HEK293T (cell line): ENCODE results near the gene CBFA2T2.

Experiments
- CTCF ChIA-PET: fragments of 350-600 bp; formaldehyde crosslinking; extraction: SDS; loops from one replicate; lab custom pipeline; 2021; ENCODE audit warnings: antibody characterized with exemption, inconsistent platforms; lab: Yijun Ruan, JAX
- POLR2A ChIA-PET: fragments of 350-600 bp; formaldehyde crosslinking; extraction: SDS; loops from one replicate; lab custom pipeline; 2020; ENCODE audit warnings: antibody characterized with exemption, inconsistent platforms; lab: Yijun Ruan, JAX
- DNase-seq: peaks from one replicate; pipeline ENCODE4 v3.0.0; 2012; ENCODE audit warnings: mixed read lengths; ENCODE audit errors: extremely low spot score
- ARNT ChIP-seq: fragments of 450-650 bp; IDR thresholded peaks from 2 replicates; pipeline ENCODE4 v1.6.1; 2017; ENCODE audit warnings: mild to moderate bottlenecking
- BHLHE40 ChIP-seq: fragments of 450-650 bp; IDR thresholded peaks from 2 replicates; pipeline ENCODE4 v1.6.1; 2016; ENCODE audit warnings: mild to moderate bottlenecking, moderate library complexity, borderline replicate concordance
- CTBP1 ChIP-seq: fragments of 450-650 bp; IDR thresholded peaks from 2 replicates; pipeline ENCODE4 v1.6.1; 2016; ENCODE audit warnings: borderline replicate concordance
- ELF4 ChIP-seq: fragments of 450-650 bp; IDR thresholded peaks from 2 replicates; pipeline ENCODE4 v1.6.1; 2017; ENCODE audit warnings: antibody characterized with exemption
- FOXA1 ChIP-seq: fragments of 450-650 bp; IDR thresholded peaks from 2 replicates; pipeline ENCODE4 v1.6.1; 2016; ENCODE audit warnings: mild to moderate bottlenecking
- FOXK2 ChIP-seq: fragments of 450-650 bp; IDR thresholded peaks from 2 replicates; pipeline ENCODE4 v1.6.1; 2016; ENCODE audit warnings: mild to moderate bottlenecking
- FOXM1 ChIP-seq: fragments of 450-650 bp; IDR thresholded peaks from 2 replicates; pipeline ENCODE4 v1.6.1; 2017; ENCODE audit warnings: mild to moderate bottlenecking, borderline replicate concordance
- HDGF ChIP-seq: fragments of 450-650 bp; IDR thresholded peaks from 2 replicates; pipeline ENCODE4 v1.6.1; 2017; ENCODE audit warnings: antibody characterized with exemption, borderline replicate concordance
- L3MBTL2 ChIP-seq: fragments of 450-650 bp; conservative IDR thresholded peaks from 2 replicates; pipeline ENCODE4 v1.6.1; 2016; ENCODE audit warnings: mild to moderate bottlenecking
- LEF1 ChIP-seq: fragments of 450-650 bp; IDR thresholded peaks from 2 replicates; pipeline ENCODE4 v1.6.1; 2017; ENCODE audit warnings: mild to moderate bottlenecking, borderline replicate concordance
- NFRKB ChIP-seq: fragments of 450-650 bp; IDR thresholded peaks from 2 replicates; pipeline ENCODE4 v1.6.1; 2016; ENCODE audit warnings: mild to moderate bottlenecking, moderate library complexity
- PKNOX1 ChIP-seq: fragments of 450-650 bp; IDR thresholded peaks from 2 replicates; pipeline ENCODE4 v1.6.1; 2016
- SP1 ChIP-seq: fragments of 450-650 bp; IDR thresholded peaks from 2 replicates; pipeline ENCODE4 v1.6.1; 2017
- SUZ12 ChIP-seq: fragments of 450-650 bp; IDR thresholded peaks from 2 replicates; pipeline ENCODE4 v1.6.1; 2016; ENCODE audit warnings: mild to moderate bottlenecking
- TARDBP ChIP-seq: fragments of 450-650 bp; IDR thresholded peaks from 2 replicates; pipeline ENCODE4 v1.6.1; 2016
- ZNF384 ChIP-seq: fragments of 450-650 bp; IDR thresholded peaks from 2 replicates; pipeline ENCODE4 v1.6.1; 2016

The CBFA2T2 gene

DNA sequence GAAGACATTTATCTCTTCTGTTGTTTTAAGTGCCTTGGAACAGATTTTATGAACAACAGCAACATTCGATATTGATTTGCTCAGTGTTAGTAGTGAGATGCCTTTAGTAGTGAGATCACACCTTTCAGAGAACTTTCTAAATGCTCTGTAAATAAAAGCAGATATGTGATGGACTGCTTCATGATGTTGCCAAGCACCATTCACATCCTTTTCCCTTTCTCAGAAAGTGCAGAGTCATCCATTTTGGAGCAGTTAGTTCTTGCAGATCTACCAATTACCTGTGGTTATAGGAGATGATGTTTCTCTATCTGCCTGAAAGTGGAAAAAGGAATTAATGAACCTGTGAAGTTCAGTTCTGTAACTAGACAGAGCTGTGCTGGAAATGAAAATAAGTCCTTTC is 27.0 kb downstream of the CBFA2T2 start:
- DNase-seq, result no peak
- ChIA-PET POLR2A (no interaction called here), CTCF (interaction anchor here (0.6 to 1.3 kb wide), 2 partner anchors 52 to 137 kb away, joined by 3 to 5 read pairs; no protein-coding TSS in a partner anchor)
- TF ChIP-seq CTBP1 (no peak), SP1 (no peak), LEF1 (no peak), BHLHE40 (no peak), ARNT (no peak), FOXA1 (no peak), PKNOX1 (no peak), FOXK2 (no peak), ELF4 (no peak), ZNF384 (no peak), HDGF (no peak), NFRKB (no peak), L3MBTL2 (no peak), SUZ12 (no peak), TARDBP (no peak)

GRCh38 chr20:33518071-33518470 is 28.2 kb downstream of the CBFA2T2 start:
- TF ChIP-seq ZNF384 (no peak), FOXM1 (no peak), PKNOX1 (no peak), TARDBP (no peak), ELF4 (no peak), ARNT (no peak), FOXA1 (no peak), FOXK2 (no peak), CTBP1 (no peak), SP1 (no peak), NFRKB (no peak), L3MBTL2 (no peak)
- no peak for DNase-seq
- POLR2A ChIA-PET, result no interaction called here
- CTCF ChIA-PET, result interaction anchor here (0.7 kb wide), 2 partner anchors 61 to 67 kb away, joined by 3 to 5 read pairs; no protein-coding TSS in a partner anchor

DNA sequence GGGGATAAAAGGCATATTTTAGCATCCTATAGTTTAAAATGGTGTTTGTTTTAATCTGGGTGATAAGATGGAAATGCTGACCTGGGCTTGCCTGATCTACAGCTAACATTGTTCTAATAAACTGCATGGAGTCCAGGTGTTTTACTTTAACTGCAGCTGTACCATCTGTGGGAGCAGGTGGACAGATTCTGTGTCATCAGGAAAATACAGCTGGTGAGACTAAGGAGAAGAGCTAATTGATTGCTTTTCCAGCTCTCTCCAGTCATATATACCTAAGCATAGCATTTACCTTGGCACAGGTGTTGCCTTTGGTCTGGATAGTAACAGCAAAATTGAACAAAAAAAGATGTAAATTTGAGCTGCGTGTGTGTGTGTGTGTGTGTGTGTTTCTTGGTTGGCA is 31.6 kb downstream of the CBFA2T2 start:
- no peak for DNase-seq
- TF ChIP-seq ZNF384 (no peak), SUZ12 (no peak), FOXK2 (no peak), TARDBP (no peak), HDGF (no peak), CTBP1 (no peak), BHLHE40 (no peak), L3MBTL2 (no peak), PKNOX1 (no peak)
- POLR2A ChIA-PET, result interaction anchor here (1.1 kb wide), 1 partner anchor 32 kb away, joined by 4 read pairs; the partner anchor contains the start of gene CBFA2T2
- CTCF ChIA-PET, result no interaction called here

- TF ChIP-seq LEF1 (no peak), CTBP1 (no peak), PKNOX1 (no peak), FOXM1 (no peak), NFRKB (no peak), SUZ12 (no peak), SP1 (no peak), FOXK2 (no peak), BHLHE40 (no peak), ARNT (no peak), ZNF384 (no peak), ELF4 (no peak), L3MBTL2 (no peak), HDGF (no peak)
- CTCF ChIA-PET, result no interaction called here
- POLR2A ChIA-PET, result interaction anchor here (1.1 kb wide), 1 partner anchor 33 kb away, joined by 4 read pairs; the partner anchor contains the start of gene CBFA2T2
- DNase-seq, result no peak
These were observed 32.4 kb downstream of the CBFA2T2 start for GRCh38 chr20:33522256-33522820.

DNA sequence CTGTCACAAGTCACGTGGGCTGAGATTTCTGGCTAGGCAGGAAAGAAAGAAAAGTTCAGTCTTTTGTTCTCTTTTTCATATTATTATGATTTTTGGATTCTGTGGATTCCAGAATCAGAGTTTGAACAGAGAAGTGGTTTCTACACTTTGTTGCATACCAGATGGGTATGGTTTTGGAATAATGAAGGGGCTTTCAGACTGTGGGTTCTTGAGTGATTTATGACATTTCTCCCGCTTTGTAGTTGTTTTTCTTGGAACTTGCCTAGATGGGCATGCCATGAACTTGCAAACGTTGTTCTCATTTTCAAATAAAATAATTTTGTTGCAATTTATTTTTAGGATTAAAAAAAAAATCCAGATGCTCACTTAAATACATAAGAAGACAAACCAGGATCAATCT is 34.4 kb downstream of the CBFA2T2 start:
- CTCF ChIA-PET, result no interaction called here
- POLR2A ChIA-PET, result no interaction called here

More for the DNA sequence above, 34.4 kb downstream of the CBFA2T2 start:
- no peak for DNase-seq
- no peak for TF ChIP-seq BHLHE40
- peak; percentile 79 for TF ChIP-seq PKNOX1
